Endothelial cell of umbilical vein (primary cell): ENCODE measurements around the gene DIAPH3. TPM values are rescaled to one million over a fixed set of nuclear protein-coding genes. Genes with fewer than 3 reads are reported as not detected.

ENCODE experiments used
- BruUV-seq: library from RNA; stranded (reverse); fragments of 400-500 nt; replicated peaks from 2 replicates; lab custom pipeline; 2021; lab: Mats Ljungman, UMichigan
- CTCF ChIA-PET: fragments of 300-600, 350-600 bp; sonication (Branson Sonifier 250); formaldehyde crosslinking; loops from one replicate; lab custom pipeline; 2021; ENCODE audit warnings: antibody characterized with exemption, inconsistent platforms; lab: Charles Lee
- POLR2A ChIA-PET: fragments of 300-600, 350-600 bp; sonication (Branson Sonifier 250); formaldehyde crosslinking; loops from one replicate; lab custom pipeline; 2021; ENCODE audit warnings: antibody characterized with exemption, inconsistent platforms; lab: Charles Lee
- DNase-seq: peaks from one replicate; pipeline ENCODE4 v3.0.0-alpha.2; 2011; ENCODE audit warnings: low read depth, low spot score
- FAIRE-seq: peaks from 2 replicates; lab custom pipeline; 2011; peaks lifted over from hg19 to GRCh38; lab: Jason Lieb, UNC
- H2AFZ ChIP-seq: 2 replicates; pipeline ENCODE4 v1.6.0; 2012; ENCODE audit warnings: low read depth, low read length, control low read depth, inconsistent platforms
- H3K27ac ChIP-seq: 2 replicates; pipeline ENCODE4 v1.5.1; 2011; ENCODE audit warnings: low read depth, mild to moderate bottlenecking, control low read depth, low read length, moderate library complexity; ENCODE audit not compliant: insufficient read depth
- H3K27me3 ChIP-seq, 2 experiments: 2 replicates each; pipeline versions ENCODE4 v1.6.0 to v1.6.1; 2011; ENCODE audit warnings: low read length in 2 of 2, mixed read lengths in 1 of 2; ENCODE audit not compliant: control insufficient read depth in 2 of 2, insufficient read depth in 2 of 2
- H3K36me3 ChIP-seq, 2 experiments: 2 replicates in 1 of 2; 3 replicates in 1 of 2; pipeline ENCODE4 v1.5.1; 2011; ENCODE audit warnings: low read length in 2 of 2, mild to moderate bottlenecking in 1 of 2, moderate library complexity in 1 of 2; ENCODE audit not compliant: control insufficient read depth in 2 of 2, insufficient read depth in 2 of 2; ENCODE audit errors: extremely low read depth in 1 of 2
- H3K4me1 ChIP-seq: 3 replicates; pipeline ENCODE4 v1.5.1; 2011; ENCODE audit warnings: mild to moderate bottlenecking, low read length; ENCODE audit not compliant: control insufficient read depth, insufficient read depth; ENCODE audit errors: extremely low read depth
- H3K4me2 ChIP-seq: 2 replicates; pipeline ENCODE4 v1.6.1; 2011; ENCODE audit warnings: low read length, control low read depth, mixed read lengths; ENCODE audit not compliant: insufficient read depth
- H3K4me3 ChIP-seq, 3 experiments: fragments of 200-600 bp in 1 of 3; sonication (generic), shearing (Covaris generic) in 1 of 3; replicated peaks in 1 of 3; 2 replicates each; pipeline ENCODE4 v1.5.1; 2011 to 2016; ENCODE audit warnings: control low read depth in 3 of 3, low read length in 3 of 3, mild to moderate bottlenecking in 2 of 3, inconsistent platforms in 1 of 3, low read depth in 1 of 3, moderate library complexity in 1 of 3; ENCODE audit not compliant: insufficient read depth in 1 of 3
- H3K79me2 ChIP-seq: 2 replicates; pipeline ENCODE4 v1.6.0; 2012; ENCODE audit warnings: low read length, inconsistent platforms; ENCODE audit not compliant: control insufficient read depth, insufficient read depth
- H3K9ac ChIP-seq: replicated peaks from 2 replicates; pipeline ENCODE3; 2011; ENCODE audit warnings: low read length, control low read depth; ENCODE audit not compliant: insufficient read depth; ENCODE audit errors: extremely low read depth
- H3K9me1 ChIP-seq: replicated peaks from 3 replicates; pipeline ENCODE4 v1.6.0; 2011; ENCODE audit warnings: mild to moderate bottlenecking, low read length; ENCODE audit not compliant: control insufficient read depth, insufficient read depth; ENCODE audit errors: extremely low read depth
- H3K9me3 ChIP-seq: replicated peaks from 2 replicates; pipeline ENCODE4 v1.5.1; 2012; ENCODE audit warnings: low read length, inconsistent platforms; ENCODE audit not compliant: control insufficient read depth, insufficient read depth
- H4K20me1 ChIP-seq: replicated peaks from 2 replicates; pipeline ENCODE3; 2011; ENCODE audit warnings: mild to moderate bottlenecking, low read length; ENCODE audit not compliant: control insufficient read depth, insufficient read depth; ENCODE audit errors: extremely low read depth
- CTCF ChIP-seq, 2 donors: IDR thresholded peaks; 1 replicate in 1 of 2; 2 replicates in 1 of 2; pipeline ENCODE4 v1.5.1; 2011; ENCODE audit warnings: low read length in 2 of 2, mild to moderate bottlenecking in 2 of 2, moderate library complexity in 2 of 2, control low read depth in 1 of 2, inconsistent platforms in 1 of 2, low read depth in 1 of 2; ENCODE audit not compliant: insufficient read depth in 1 of 2; ENCODE audit errors: extremely low read depth in 1 of 2
- EZH2 ChIP-seq: IDR thresholded peaks from 2 replicates; pipeline ENCODE4 v1.6.1; 2012; ENCODE audit warnings: borderline replicate concordance, low read depth, mild to moderate bottlenecking, moderate library complexity, low read length, inconsistent platforms; ENCODE audit not compliant: severe bottlenecking
- FOS ChIP-seq: IDR thresholded peaks from 2 replicates; pipeline ENCODE4 v1.6.1; 2011; ENCODE audit warnings: mild to moderate bottlenecking, low read length, moderate library complexity, borderline replicate concordance; ENCODE audit not compliant: insufficient read depth
- GATA2 ChIP-seq: IDR thresholded peaks from 2 replicates; pipeline ENCODE4 v1.7.0; 2011; ENCODE audit warnings: low read depth, mild to moderate bottlenecking, moderate library complexity, mixed read lengths, low read length; ENCODE audit not compliant: insufficient read length, insufficient read depth
- JUN ChIP-seq: IDR thresholded peaks from 2 replicates; pipeline ENCODE4 v1.6.1; 2011; ENCODE audit warnings: borderline replicate concordance, low read depth; ENCODE audit not compliant: insufficient read length, insufficient read depth
- MYC ChIP-seq: IDR thresholded peaks from one replicate; pipeline ENCODE4 v1.6.1; 2011; ENCODE audit warnings: mild to moderate bottlenecking, low read depth, low read length
- POLR2A ChIP-seq: IDR thresholded peaks from 2 replicates; pipeline ENCODE4 v1.6.1; 2012; ENCODE audit warnings: low read depth, mild to moderate bottlenecking, control low read depth, low read length
- POLR2AphosphoS5 ChIP-seq: IDR thresholded peaks from 2 replicates; pipeline ENCODE4 v1.6.1; 2012; ENCODE audit warnings: low read depth, mild to moderate bottlenecking, control low read depth, low read length, moderate library complexity; ENCODE audit not compliant: insufficient read depth
- dilution Hi-C: fragments of 300-500 bp; cut with MboI; formaldehyde crosslinking; loops from one replicate; pipeline ENCODE4 v1.15.0; 2019; ENCODE audit warnings: low sequenced_read_pairs; ENCODE audit not compliant: extremely low pct_ligation_motif_present
- intact Hi-C: fragments of 100-400 bp; cut with micrococcal nuclease; formaldehyde crosslinking; loops from one replicate; pipeline ENCODE4 v1.10.0; 2022
- polyA plus RNA-seq, 4 experiments: library from polyadenylated mRNA; depleted of rRNA in 3 of 4; stranded (reverse) in 3 of 4; unstranded in 1 of 4; fragments of >200 nt; gene quantifications; 2 replicates each; pipeline versions ENCODE4 v1.2.1 to v1.2.3, GENCODE V29; 2011 to 2012; ENCODE audit warnings: missing spikeins in 1 of 4
- total RNA-seq: library from RNA; stranded (reverse); gene quantifications from 2 replicates; pipeline ENCODE4 v1.2.3, GENCODE V29; 2021
- TF ChIP-seq, protein P1 (sequence below): IDR thresholded peaks from 2 replicates; pipeline ENCODE4 v1.6.1; 2011; ENCODE audit not compliant: insufficient read depth, insufficient read length

Gene DIAPH3
- total and polyA plus RNA-seq, 2 donors (not counting 3 experiments of a cell fraction or from before 2014, with no cell fraction given), result 9.9 to 44.0 TPM

DNA sequence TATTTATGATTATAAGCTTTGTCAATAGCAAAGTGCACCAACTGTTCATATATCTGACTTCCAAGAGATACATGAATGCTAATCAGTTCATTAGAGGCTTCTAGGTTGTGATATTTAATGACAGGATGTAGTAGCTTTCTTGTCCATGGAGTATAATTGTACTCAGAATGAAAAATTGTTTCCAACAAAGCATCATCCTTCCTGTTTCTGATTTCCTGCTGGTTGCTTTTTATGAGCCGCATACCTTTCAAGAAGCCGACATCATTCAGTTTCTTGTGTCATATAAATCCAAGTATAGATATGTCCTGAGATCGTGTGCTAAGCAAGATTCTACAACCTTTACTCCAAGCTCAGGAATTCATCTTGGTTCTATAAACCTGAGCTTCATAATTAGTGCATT lies 326.6 kb downstream of the DIAPH3 start:
- POLR2A ChIA-PET, result no interaction called here
- H4K20me1 ChIP-seq, result no peaks in the 10 kb centered on the region

More for the DNA sequence above, 326.6 kb downstream of the DIAPH3 start:
- Histone ChIP-seq H3K27me3 (no peaks in the 10 kb centered on the region), H3K36me3 (no peaks in the 10 kb centered on the region), H3K4me2 (no peak overlapping the region), H3K27ac (no peak overlapping the region), H3K9me3 (no peaks in the 10 kb centered on the region), H3K9me1 (no peaks in the 10 kb centered on the region), H3K4me1 (no peaks in the 10 kb centered on the region), H3K9ac (no peak overlapping the region), H3K79me2 (no peaks in the 10 kb centered on the region), H3K4me3 (no peak overlapping the region), H2AFZ (no peak overlapping the region)
- intact Hi-C loops (no loop called here), dilution Hi-C loops (no loop called here)
- TF ChIP-seq, protein P1, sequence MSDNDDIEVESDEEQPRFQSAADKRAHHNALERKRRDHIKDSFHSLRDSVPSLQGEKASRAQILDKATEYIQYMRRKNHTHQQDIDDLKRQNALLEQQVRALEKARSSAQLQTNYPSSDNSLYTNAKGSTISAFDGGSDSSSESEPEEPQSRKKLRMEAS, result no peak
- TF ChIP-seq CTCF (IDR thresholded peaks at IDR 0.05; ENCODE audit: extremely low read depth in 1 of 2, insufficient read depth in 1 of 2, low read depth in 1 of 2, low read length in 2 of 2), result no peak
- no peak for TF ChIP-seq JUN
- TF ChIP-seq EZH2, result no peak
- no peak for TF ChIP-seq POLR2A
- no peak for TF ChIP-seq POLR2AphosphoS5
- TF ChIP-seq GATA2, result no peak
- no peak for TF ChIP-seq MYC
- no peak for TF ChIP-seq FOS
- FAIRE-seq, result no peak
- no peak for DNase-seq
- no TSS peak for BruUV-seq
- CTCF ChIA-PET, result interaction anchor here (1.0 to 1.7 kb wide), 4 partner anchors 9 to 157 kb away, joined by 3 to 8 read pairs (median 4); no protein-coding TSS in a partner anchor
